ENCODE measurements around the gene CENATAC. TPM values are rescaled to one million over a fixed set of nuclear protein-coding genes. Genes with fewer than 3 reads are reported as not detected.

CENATAC gene, protein sequence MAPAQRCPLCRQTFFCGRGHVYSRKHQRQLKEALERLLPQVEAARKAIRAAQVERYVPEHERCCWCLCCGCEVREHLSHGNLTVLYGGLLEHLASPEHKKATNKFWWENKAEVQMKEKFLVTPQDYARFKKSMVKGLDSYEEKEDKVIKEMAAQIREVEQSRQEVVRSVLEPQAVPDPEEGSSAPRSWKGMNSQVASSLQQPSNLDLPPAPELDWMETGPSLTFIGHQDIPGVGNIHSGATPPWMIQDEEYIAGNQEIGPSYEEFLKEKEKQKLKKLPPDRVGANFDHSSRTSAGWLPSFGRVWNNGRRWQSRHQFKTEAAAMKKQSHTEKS
- total RNA-seq (2022; extraction: Qiagen RNA extraction): 10.2 to 14.9 TPM (median 10.6 TPM) in 5 replicates

DNA sequence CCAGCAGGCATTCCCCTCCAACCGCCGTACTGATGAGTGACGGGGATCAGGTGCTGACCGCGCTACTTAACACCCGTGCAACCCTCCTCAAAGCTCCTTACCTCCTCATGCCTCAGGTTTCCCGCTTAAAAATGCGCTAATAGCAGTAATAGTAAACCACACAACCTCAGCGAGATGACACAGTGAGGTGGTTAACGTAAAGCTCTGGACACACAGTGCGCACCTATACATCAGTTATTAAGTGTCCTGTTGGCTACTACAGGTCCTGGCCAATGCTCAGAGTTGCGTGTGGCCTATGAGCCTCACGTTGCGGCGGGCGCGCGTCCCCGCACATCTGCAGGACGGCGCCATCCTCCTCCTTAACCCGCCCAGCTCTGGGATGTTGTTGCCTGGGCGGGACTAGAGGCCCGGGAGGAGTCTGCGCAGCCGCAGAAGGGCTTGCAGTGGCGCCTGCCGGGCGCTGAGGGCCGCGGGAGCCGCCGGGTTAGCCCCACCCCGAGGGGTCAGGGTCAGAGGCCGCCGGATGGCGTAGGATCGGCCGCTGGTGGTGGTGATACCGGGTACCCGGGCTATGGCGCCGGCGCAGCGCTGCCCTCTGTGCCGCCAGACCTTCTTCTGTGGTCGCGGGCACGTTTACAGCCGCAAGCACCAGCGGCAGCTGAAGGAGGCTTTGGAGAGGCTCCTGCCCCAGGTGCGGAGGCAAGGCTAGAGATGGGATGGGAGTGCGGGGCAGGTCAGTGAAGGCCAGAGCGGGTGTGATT, at the start of gene CENATAC:
CENATAC (plus strand) TSS at position 512 of the 761 bp plus-strand sequence; CDS start at position 572, 60 bp downstream.

DNA sequence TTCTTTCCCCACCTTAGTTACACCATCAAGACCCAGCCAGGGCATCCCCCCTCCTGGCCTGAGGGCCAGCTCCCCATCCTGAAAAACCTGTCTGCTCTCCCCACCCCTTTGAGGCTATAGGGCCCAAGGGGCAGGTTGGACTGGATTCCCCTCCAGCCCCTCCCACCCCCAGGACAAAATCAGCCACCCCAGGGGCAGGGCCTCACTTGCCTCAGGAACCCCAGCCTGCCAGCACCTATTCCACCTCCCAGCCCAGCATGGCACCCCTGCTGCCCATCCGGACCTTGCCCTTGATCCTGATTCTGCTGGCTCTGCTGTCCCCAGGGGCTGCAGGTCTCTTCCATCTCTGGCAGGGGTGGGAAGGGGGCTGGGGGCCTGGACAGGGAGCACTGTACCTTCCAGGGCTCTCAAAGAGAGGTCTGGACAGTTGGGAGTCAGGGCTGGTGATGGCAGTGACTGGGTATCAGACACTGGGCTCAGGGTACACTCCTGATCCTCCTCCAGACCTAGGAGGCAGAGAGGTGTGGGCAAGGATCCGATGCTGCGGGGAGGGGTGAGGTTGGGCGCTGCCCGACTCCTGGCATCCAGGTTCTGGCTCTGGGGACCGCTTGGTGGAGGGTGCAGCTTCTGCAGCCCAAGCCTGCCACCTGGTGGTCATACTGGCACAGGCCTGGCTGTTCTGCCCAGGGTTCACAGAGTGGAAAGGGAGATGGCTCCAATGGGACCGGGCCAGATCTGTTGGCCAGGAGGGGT, 41.7 kb upstream of the CENATAC start, which contains the start of gene UPK2:
UPK2 (plus strand) TSS at position 205 of the 753 bp plus-strand sequence; CDS start at position 258, 53 bp downstream.

DNA sequence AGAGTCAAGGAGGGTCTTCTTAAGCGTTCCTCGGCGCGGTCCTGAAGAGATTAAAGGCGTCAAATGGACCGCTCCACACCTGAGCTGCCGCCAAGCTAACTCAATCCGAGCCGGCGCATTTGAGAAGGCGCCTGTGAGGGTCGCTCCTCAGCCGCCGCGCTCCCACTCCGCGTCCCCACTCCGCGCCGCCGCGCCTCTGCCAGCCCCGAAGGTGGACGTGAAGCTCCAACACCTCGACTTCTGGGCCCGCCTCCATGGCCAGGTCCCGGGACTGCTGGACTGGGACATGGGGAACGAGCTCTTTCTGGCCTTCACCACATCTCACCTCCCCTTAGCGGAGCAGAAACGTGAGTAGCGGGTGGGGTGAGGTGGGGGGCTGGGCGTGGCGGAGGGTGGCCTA, 26.3 kb upstream of the CENATAC start, which contains the start of gene FOXR1:
FOXR1 (plus strand) TSS at position 116 of the 400 bp plus-strand sequence; CDS start at position 287, 171 bp downstream.

DNA sequence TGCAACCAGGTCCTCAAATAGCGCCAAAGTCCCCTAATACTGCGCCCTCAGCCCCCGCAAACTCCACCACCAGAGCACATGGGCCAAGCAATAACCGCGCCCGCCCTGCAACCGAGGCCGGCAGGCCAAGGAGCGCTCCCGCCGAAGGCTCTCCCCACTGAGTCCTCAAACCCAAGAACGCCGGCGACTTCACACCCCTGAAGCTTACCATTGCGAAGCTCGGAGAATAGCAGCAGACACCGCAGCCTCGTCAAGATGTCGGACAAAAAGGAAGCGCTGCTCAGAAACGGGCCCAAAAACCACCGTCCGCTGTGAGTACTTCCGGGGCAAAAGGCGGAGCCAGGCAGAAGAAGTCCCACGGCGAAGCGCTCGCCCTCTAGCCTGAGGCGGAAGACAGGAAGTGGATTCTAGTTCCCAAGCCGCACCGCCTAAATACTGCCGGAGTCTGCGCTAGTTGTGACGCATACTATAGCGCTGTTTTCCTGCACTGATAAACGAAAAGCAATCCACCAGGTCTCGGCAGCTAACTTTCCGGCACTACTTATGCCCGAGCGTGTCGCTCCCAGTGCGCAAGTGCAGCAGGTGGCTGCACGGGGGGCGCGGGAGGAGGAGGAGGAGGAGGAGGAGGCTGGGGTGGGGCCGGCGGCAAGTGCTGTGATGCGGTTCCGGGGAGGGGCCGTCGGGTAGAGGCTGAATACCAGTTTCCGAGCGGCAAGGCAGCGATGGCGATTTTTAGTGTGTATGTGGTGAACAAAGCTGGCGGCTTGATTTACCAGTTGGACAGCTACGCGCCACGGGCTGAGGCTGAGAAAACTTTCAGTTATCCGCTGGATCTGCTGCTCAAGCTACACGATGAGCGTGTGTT, 20.4 kb downstream of the CENATAC start, which contains the start of the genes RPS25 and TRAPPC4:
RPS25 (minus strand) TSS at position 270 of the 865 bp plus-strand sequence; CDS start at position 211, 59 bp downstream.
TRAPPC4 (plus strand) TSS at position 693 of the 865 bp plus-strand sequence; CDS start at position 723, 30 bp downstream.

DNA sequence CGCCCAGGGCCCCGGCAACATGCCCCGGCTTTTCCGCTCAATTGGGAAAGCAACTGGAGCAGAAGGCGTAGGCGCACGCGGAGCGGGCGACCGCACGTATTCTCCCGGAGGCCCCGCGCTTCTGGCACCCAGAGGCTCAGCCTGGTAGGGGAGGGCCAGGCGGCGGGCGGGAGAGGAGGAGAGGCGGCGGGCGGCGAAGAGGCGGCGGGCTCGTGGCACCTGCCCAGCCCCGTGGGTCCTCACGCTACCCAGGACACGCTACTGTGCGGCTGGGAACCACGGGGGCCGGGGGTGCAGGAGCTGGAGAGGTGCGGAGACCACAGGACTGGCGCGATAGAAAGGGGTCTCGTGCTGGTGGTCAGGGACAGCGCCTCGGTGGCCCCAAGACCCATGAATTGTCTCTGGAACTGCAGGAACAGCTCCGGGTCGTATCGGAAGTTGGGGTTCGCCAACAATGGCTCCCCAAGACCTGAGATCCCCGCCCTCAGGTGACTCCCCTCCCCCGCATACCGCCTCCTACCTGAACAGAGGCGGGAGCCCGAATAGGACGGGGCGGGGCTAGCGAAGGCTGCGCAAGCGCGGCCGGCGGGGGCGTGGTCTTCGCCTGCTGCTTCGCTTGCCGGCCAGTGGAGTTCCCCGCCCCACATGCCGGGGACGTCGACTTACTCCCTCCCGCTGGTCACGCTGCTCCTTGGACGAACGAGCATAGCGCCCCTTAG, 32.5 kb downstream of the CENATAC start, which contains the start of gene SLC37A4:
SLC37A4 (minus strand) TSS at position 549 of the 719 bp plus-strand sequence.

DNA sequence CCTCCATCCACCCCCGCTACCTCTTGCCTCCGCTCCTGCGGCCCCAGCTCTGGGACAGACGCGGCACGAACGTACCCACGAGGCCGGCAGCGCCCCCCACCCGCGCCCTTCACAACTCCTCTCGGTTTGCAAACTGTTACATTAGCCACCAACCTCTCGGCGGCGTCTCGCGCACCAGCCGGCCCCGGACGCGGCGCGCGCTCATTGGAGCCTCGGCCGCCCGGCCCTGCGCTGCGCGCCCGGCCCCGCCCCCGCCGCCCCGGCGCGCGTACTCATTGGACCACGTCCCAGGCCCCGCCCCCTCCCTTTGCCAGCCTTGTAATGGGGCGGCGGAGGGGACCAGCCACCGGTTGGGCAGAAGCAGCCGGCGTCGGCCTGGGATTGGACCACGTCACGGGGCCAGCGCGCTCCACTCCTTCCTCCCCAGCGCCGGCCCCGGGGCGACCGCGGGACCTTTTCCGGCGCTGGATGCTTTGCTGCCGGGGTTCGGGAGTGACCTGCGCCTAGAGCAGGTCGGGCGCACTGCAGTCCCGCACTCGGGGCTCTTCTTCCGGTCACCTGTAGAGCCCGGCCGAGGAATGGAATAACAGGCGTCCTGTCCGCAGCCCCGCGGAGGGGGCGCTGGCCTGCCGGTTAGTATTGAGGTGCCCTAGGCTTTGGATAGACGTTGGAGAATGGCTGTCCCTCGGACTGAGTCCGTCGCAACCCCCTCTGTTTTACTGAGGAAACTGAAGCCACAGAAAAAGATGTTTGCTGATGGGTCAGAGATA, 59.2 kb downstream of the CENATAC start, which contains the start of gene HYOU1:
HYOU1 (minus strand) TSS at position 206 of the 770 bp plus-strand sequence. CDS start 1,045 bp downstream, outside the sequence.

Other genes starting within 250 kb of the CENATAC start
- 19.2 to 31.9 TPM (median 21.3 TPM) in 5 replicates for gene DDX6, start 207.0 kb upstream of the CENATAC start, total RNA-seq (2022; extraction: Qiagen RNA extraction)
- 0.09 to 0.19 TPM (median 0.14 TPM) in 5 replicates for gene CXCR5, start 114.2 kb upstream of the CENATAC start, total RNA-seq (2022; extraction: Qiagen RNA extraction)
- 138 to 215 TPM (median 187 TPM) in 5 replicates for gene BCL9L, start 72.2 kb upstream of the CENATAC start, total RNA-seq (2022; extraction: Qiagen RNA extraction)
- 0.23 to 1.2 TPM (median 0.90 TPM) in 5 replicates for gene UPK2, start 41.8 kb upstream of the CENATAC start, total RNA-seq (2022; extraction: Qiagen RNA extraction)
- gene FOXR1, start 26.4 kb upstream of the CENATAC start, total RNA-seq (2022; extraction: Qiagen RNA extraction): not detected in 5 replicates
- gene RPS25, start 20.2 kb downstream of the CENATAC start, total RNA-seq (2022; extraction: Qiagen RNA extraction): 771 to 1,028 TPM (median 776 TPM) in 5 replicates
- 58.5 to 64.0 TPM (median 60.1 TPM) in 5 replicates for gene TRAPPC4, start 20.6 kb downstream of the CENATAC start, total RNA-seq (2022; extraction: Qiagen RNA extraction)
- 11.4 to 12.0 TPM (median 11.6 TPM) in 5 replicates for gene SLC37A4, start 32.7 kb downstream of the CENATAC start, total RNA-seq (2022; extraction: Qiagen RNA extraction)
- gene HYOU1, start 59.1 kb downstream of the CENATAC start, total RNA-seq (2022; extraction: Qiagen RNA extraction): 41.9 to 48.0 TPM (median 45.4 TPM) in 5 replicates
- gene VPS11, start 69.7 kb downstream of the CENATAC start, total RNA-seq (2022; extraction: Qiagen RNA extraction): 11.1 to 12.8 TPM (median 12.2 TPM) in 5 replicates
- gene HMBS, start 86.7 kb downstream of the CENATAC start, total RNA-seq (2022; extraction: Qiagen RNA extraction): 42.4 to 55.7 TPM (median 45.5 TPM) in 5 replicates
- 30.3 to 37.9 TPM (median 36.3 TPM) in 5 replicates for gene DPAGT1, start 103.7 kb downstream of the CENATAC start, total RNA-seq (2022; extraction: Qiagen RNA extraction)
- 4.1 to 5.7 TPM (median 5.0 TPM) in 5 replicates for gene C2CD2L, start 109.2 kb downstream of the CENATAC start, total RNA-seq (2022; extraction: Qiagen RNA extraction)
- 9.2 to 10.8 TPM (median 9.4 TPM) in 5 replicates for gene HINFP, start 123.4 kb downstream of the CENATAC start, total RNA-seq (2022; extraction: Qiagen RNA extraction)
- gene ABCG4, start 150.9 kb downstream of the CENATAC start, total RNA-seq (2022; extraction: Qiagen RNA extraction): 0.27 to 0.52 TPM (median 0.33 TPM) in 5 replicates
- 10.4 to 11.6 TPM (median 10.9 TPM) in 5 replicates for gene NLRX1, start 170.6 kb downstream of the CENATAC start, total RNA-seq (2022; extraction: Qiagen RNA extraction)
- 0.06 to 0.20 TPM (median 0.14 TPM) in 5 replicates for gene NHERF4, start 187.3 kb downstream of the CENATAC start, total RNA-seq (2022; extraction: Qiagen RNA extraction)
- 5.8 to 8.9 TPM (median 7.6 TPM) in 5 replicates for gene CBL, start 208.2 kb downstream of the CENATAC start, total RNA-seq (2022; extraction: Qiagen RNA extraction)